ENCODE data around the gene CACNB1.
A peak's percentile ranks its signal among the peaks of the same experiment; 100 is the strongest.

CACNB1 gene

DNA sequence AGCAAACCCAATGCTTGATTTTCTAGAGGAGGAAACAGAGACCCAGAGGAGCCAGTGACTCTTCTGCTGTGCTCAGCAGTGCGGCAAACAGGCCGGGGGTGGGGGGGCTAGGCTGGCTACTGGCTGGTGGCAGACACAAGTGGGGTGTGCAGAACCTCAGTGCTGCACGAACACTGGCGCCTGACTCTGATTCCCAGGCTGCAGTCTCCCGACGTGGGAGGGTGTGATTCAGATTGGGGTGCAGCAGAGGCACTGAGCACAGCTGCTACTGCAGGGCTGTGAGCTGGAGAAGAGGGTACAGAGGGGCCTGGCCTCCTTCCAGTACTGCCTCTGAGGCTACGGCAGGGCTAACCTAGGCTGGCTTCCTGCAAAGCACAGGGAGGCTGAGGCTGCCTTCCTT is 10.7 kb upstream of the CACNB1 start:
- ATAC-seq (replicated peaks; ENCODE audit: extremely low read depth, poor library complexity, severe bottlenecking) (no peak), DNase-seq (ENCODE audit: low spot score in 2 of 2) (no peak)
- peaks cover 3% of the 10 kb centered on the region for H3K27me3 Mint-ChIP-seq
- H3K27ac Mint-ChIP-seq (ENCODE audit: low read depth): no peak overlapping the region
- peaks cover 25% of the 10 kb centered on the region for H3K4me1 Mint-ChIP-seq
- H3K9me3 Mint-ChIP-seq: no peaks in the 10 kb centered on the region
- H3K36me3 Mint-ChIP-seq (ENCODE audit: insufficient read depth): peaks cover 21% of the 10 kb centered on the region
- no peak overlapping the region for H3K4me3 Mint-ChIP-seq

DNA sequence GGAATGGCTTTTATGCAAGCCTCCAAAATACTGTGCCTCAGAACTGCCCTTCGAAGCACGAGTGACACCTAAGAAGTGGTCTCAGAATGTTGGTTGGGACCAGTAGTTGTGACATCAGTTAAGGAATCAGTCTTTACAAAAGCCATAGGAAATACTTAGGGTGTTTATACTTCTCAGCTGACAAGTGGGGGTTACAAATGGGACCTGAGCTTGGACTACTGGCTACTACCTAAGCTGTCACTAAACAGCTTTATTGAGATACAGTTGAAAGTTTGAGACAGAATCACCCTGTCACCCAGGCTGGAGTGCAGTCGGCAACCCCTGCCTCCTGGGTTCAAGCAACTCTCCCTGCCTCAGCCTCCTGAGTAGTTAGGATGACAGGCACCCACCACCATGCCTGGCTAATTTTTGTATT is 7.7 kb upstream of the CACNB1 start:
- H3K27me3 Mint-ChIP-seq: no peaks in the 10 kb centered on the region
- DNase-seq (ENCODE audit: low spot score in 2 of 2) (no peak), ATAC-seq (replicated peaks; ENCODE audit: extremely low read depth, poor library complexity, severe bottlenecking) (no peak)
- peaks cover 47% of the 10 kb centered on the region for H3K36me3 Mint-ChIP-seq (ENCODE audit: insufficient read depth)
- peaks cover 44% of the 10 kb centered on the region for H3K4me1 Mint-ChIP-seq
- no peak overlapping the region for H3K4me3 Mint-ChIP-seq
- no peaks in the 10 kb centered on the region for H3K9me3 Mint-ChIP-seq
- no peak overlapping the region for H3K27ac Mint-ChIP-seq (ENCODE audit: low read depth)

DNA sequence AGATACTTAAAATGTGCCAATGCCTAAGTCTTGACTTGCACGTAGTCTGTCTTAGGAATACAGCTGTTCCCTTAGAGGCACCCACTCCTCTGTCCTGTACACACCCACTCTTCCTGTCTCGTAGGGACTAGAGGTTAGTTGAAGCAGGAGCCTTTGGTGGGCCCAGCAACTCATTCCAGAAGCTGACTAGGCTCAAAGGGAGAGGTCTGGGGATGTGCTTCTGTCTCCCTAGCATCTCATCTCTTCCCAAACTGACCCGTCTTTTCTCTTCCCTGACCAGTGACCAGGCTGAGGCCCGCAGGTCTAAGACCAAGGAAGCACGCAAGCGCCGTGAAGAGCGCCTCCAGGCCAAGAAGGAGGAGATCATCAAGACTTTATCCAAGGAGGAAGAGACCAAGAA is 6.8 kb upstream of the CACNB1 start:
- no peak overlapping the region for H3K27ac Mint-ChIP-seq (ENCODE audit: low read depth)
- no peak for DNase-seq (ENCODE audit: low spot score in 2 of 2)
- H3K36me3 Mint-ChIP-seq (ENCODE audit: insufficient read depth): peaks cover 52% of the 10 kb centered on the region
- H3K9me3 Mint-ChIP-seq: no peaks in the 10 kb centered on the region
- no peak overlapping the region for H3K4me3 Mint-ChIP-seq
- no peak for ATAC-seq (replicated peaks; ENCODE audit: extremely low read depth, poor library complexity, severe bottlenecking)
- H3K27me3 Mint-ChIP-seq: no peaks in the 10 kb centered on the region
- H3K4me1 Mint-ChIP-seq: peaks cover 46% of the 10 kb centered on the region

DNA sequence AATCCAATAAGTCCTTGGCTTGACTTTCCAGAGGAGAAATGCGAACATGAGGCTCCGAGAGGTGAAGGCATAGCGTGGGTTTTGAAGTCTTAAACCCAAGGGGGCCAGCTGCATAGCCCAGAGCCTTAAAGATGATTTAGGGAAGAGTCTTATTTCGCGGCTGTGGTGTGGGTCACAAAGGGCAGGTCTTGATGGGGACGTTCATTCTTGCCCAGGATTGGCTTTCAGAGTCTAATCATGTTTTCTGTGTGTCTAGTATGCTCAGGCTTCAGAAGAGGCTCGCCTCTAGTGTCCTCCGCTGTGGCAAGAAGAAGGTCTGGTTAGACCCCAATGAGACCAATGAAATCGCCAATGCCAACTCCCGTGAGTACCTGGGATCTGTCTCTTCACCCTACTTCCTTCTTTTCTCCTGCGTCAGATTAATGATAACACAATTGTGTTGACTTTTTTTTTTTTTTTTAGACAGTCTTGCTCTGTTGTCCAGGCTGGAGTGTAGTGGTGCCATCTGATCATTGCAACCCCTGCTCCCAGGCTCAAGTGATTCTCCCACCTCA is 3.6 kb upstream of the CACNB1 start:
- no peak for ATAC-seq (replicated peaks; ENCODE audit: extremely low read depth, poor library complexity, severe bottlenecking)
- Mint-ChIP-seq H3K36me3 (ENCODE audit: insufficient read depth) (peaks cover 54% of the 10 kb centered on the region), H3K4me1 (peaks cover 40% of the 10 kb centered on the region)

DNA sequence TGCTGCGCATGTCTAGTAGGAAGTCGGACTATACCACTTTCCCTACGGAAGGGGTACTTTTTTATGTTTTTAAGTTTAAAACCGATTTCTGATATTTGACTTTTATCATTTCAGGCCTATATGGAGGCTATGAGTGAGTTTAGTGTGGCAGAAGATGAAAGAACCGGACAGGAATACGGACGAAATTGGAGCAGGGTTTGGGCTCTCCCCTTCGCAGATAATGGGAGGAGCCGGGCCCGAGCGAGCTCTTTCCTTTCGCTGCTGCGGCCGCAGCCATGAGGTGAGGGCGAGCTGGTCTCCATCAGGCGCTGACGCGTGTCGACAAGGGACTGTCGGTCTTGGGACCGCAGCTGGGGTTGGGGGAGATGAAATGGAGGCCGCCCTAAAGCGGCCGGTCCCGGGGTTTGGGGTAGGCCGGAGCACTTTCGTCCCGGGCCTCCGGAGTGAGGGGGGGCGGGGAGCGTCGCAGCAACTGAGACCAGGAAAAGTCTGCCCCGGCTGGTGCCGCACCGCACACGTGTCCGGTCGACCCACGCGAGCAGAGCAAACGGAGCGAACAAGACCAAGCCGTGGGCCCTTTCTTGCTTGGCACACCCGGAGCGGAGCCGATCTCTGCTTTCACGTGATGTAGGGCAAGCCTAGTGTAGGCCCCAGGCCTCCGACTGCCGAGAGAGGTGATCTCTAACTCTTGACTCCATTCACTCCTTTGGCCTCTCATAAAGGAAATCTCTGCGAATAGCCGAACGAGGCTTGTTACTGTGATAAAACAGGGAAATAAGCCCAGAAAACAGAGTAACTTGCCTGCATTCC is 2.8 kb upstream of the CACNB1 start, which contains the start of gene RPL19:
RPL19 (plus strand) TSS at position 214 of the 810 bp plus-strand sequence; CDS start at position 276, 62 bp downstream.
- Mint-ChIP-seq H3K36me3 (ENCODE audit: insufficient read depth) (peaks cover 54% of the 10 kb centered on the region), H3K27me3 (no peaks in the 10 kb centered on the region), H3K4me1 (peaks cover 47% of the 10 kb centered on the region), H3K4me3 (peak within 1 kb of the TSS; percentile 95), H3K9me3 (no peaks in the 10 kb centered on the region), H3K27ac (ENCODE audit: low read depth) (peak within 1 kb of the TSS; percentile 99)
- DNase-seq (ENCODE audit: low spot score in 2 of 2) (peak; percentile 79 to 81), ATAC-seq (replicated peaks; ENCODE audit: extremely low read depth, poor library complexity, severe bottlenecking) (peak; percentile 76)

More for the DNA sequence above, 3.6 kb upstream of the CACNB1 start:
- peak overlapping the region; percentile 95 for H3K4me3 Mint-ChIP-seq
- no peaks in the 10 kb centered on the region for H3K27me3 Mint-ChIP-seq
- H3K9me3 Mint-ChIP-seq: no peaks in the 10 kb centered on the region
- no peak for DNase-seq (ENCODE audit: low spot score in 2 of 2)
- H3K27ac Mint-ChIP-seq (ENCODE audit: low read depth): peak overlapping the region; percentile 99

DNA sequence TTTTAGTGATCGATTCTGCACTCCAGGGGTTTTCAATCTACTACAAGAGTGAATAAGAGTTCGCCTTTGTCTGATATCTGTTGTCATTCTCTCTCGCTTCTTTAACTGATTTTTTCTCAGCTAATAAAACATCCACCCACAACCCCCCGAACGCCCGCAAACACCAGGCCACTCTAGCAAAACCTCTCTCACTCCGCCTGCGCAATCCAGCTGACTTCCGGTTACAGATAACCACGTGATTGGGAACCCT is 2.3 kb upstream of the CACNB1 start:
- DNase-seq (ENCODE audit: low spot score in 2 of 2) (peak; percentile 70 to 84), ATAC-seq (replicated peaks; ENCODE audit: extremely low read depth, poor library complexity, severe bottlenecking) (peak; percentile 74)
- peak overlapping the region; percentile 95 for H3K4me3 Mint-ChIP-seq
- H3K27me3 Mint-ChIP-seq: no peaks in the 10 kb centered on the region
- peaks cover 47% of the 10 kb centered on the region for H3K4me1 Mint-ChIP-seq
- H3K36me3 Mint-ChIP-seq (ENCODE audit: insufficient read depth): peaks cover 50% of the 10 kb centered on the region
- peak overlapping the region; percentile 99 for H3K27ac Mint-ChIP-seq (ENCODE audit: low read depth)
- H3K9me3 Mint-ChIP-seq: no peaks in the 10 kb centered on the region

DNA sequence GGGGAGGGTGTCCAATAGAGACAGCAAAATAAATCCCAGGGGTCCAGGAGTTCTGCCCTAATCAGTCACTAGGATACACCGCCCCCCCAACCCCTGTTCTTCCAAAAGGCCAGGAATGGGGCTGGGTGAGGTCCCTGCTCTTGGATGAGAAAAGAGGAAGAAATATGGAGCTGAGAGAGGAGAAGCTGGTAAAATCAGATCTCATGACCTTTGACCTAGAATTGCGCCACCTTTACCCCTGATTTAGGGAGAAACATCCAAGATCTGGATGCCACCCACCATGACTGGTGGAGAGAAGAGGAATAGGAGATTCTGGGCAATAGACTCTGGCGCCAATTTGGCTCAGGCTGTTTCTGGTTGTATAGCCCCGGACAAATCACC is 707 bp upstream of the CACNB1 start:
- no peak for DNase-seq (ENCODE audit: low spot score in 2 of 2)
- H3K4me1 Mint-ChIP-seq: peaks cover 48% of the 10 kb centered on the region

DNA sequence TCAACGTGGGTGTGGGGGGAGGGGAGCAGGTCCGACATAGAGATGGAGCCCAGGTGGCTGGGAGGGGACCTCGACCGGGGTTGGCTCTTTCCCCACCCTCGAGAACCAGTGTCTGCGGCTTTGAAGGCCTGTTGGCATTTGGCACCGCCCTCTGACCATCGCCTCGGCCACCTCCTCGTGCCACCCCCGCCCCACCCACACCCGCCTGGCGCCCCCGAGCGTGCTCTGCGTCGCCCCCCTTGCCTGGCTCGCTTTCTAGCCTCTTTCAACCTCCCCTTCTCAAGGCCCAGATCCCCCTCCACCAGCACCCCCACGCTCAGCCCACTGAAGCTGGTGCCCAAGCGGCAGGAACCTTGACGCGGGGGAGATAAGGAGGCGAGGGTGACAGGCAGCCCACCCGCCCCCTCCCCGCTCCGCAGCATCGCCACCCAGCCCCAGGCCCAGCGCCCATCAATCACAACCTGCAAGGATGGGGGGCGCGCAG is 619 bp downstream of the CACNB1 start:
- peaks cover 24% of the 10 kb centered on the region for H3K36me3 Mint-ChIP-seq (ENCODE audit: insufficient read depth)
- DNase-seq (ENCODE audit: low spot score in 2 of 2): no peak
- H3K4me1 Mint-ChIP-seq: peaks cover 45% of the 10 kb centered on the region

More for the DNA sequence above, 707 bp upstream of the CACNB1 start:
- Mint-ChIP-seq H3K36me3 (ENCODE audit: insufficient read depth) (peaks cover 36% of the 10 kb centered on the region), H3K27me3 (no peaks in the 10 kb centered on the region), H3K9me3 (no peaks in the 10 kb centered on the region), H3K4me3 (peak overlapping the region; percentile 95), H3K27ac (ENCODE audit: low read depth) (no peak overlapping the region)
- ATAC-seq (replicated peaks; ENCODE audit: extremely low read depth, poor library complexity, severe bottlenecking): no peak

DNA sequence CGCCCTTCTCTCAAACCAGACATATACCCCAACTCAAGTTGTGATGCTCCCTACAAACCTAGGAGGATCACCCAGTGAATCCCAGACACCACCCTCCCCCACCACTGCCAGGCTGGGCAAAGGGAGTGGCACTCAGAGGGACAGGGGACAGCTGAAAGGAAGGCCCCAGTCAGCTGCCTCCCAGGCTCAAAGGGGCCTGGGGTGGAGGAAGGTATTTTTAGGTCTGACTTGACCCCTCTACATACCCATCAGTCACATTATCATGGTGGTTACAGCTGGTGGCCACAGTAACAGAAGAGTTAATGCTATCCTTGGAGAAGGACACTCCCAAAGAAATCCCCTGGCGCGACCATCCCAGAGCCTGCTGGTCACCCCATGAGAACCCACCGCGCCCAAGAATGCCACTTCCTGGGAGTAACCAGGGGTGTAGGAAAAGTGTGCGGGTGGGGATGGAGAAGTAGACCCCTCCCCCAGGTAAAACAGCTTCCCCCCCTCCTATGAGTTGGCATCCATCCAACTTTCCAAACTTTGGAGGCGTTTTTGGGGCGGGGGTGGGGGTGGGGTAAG is 1.1 kb downstream of the CACNB1 start:
- Mint-ChIP-seq H3K27ac (ENCODE audit: low read depth) (peak overlapping the region; percentile 81), H3K27me3 (no peaks in the 10 kb centered on the region), H3K4me3 (peak overlapping the region; percentile 95), H3K4me1 (peaks cover 40% of the 10 kb centered on the region), H3K9me3 (no peaks in the 10 kb centered on the region), H3K36me3 (ENCODE audit: insufficient read depth) (peaks cover 19% of the 10 kb centered on the region)
- DNase-seq (ENCODE audit: low spot score in 2 of 2) (no peak), ATAC-seq (replicated peaks; ENCODE audit: extremely low read depth, poor library complexity, severe bottlenecking) (no peak)

More for the DNA sequence above, 619 bp downstream of the CACNB1 start:
- Mint-ChIP-seq H3K4me3 (peak overlapping the region; percentile 95), H3K27ac (ENCODE audit: low read depth) (no peak overlapping the region), H3K27me3 (no peaks in the 10 kb centered on the region), H3K9me3 (no peaks in the 10 kb centered on the region)
- ATAC-seq (replicated peaks; ENCODE audit: extremely low read depth, poor library complexity, severe bottlenecking): no peak

DNA sequence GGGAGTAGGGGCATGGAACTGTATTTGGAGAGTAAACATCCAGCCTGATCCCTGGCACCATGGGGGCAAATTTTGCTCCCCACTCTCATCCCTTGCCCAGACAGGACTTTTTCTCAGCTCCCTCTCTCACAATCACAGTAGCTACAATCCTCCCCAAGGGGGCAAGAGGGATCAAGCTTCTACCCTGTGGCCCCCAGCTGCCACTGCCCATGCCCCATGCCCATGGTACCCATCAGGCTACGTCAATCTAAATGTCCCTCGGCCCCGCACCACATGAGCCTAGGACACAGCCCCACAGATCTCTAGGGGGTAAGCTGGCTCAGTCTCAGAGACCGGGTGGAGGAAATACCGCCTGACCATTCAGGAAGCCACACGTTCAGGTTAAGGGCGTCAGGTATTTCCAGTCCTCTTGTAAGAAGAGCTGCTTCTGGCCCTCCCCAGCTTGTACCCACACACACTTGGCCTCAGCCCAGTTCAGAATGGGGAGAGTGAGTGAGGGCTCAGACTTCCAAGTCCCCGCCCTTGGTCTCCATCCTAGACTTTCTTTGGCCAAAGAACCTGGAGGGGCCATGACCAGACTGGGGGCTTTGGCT is 1.8 kb downstream of the CACNB1 start:
- Mint-ChIP-seq H3K4me3 (peak overlapping the region; percentile 95), H3K9me3 (no peaks in the 10 kb centered on the region), H3K27ac (ENCODE audit: low read depth) (peak overlapping the region; percentile 81), H3K36me3 (ENCODE audit: insufficient read depth) (peaks cover 13% of the 10 kb centered on the region), H3K4me1 (peaks cover 34% of the 10 kb centered on the region), H3K27me3 (no peaks in the 10 kb centered on the region)
- ATAC-seq (replicated peaks; ENCODE audit: extremely low read depth, poor library complexity, severe bottlenecking) (no peak), DNase-seq (ENCODE audit: low spot score in 2 of 2) (no peak)

DNA sequence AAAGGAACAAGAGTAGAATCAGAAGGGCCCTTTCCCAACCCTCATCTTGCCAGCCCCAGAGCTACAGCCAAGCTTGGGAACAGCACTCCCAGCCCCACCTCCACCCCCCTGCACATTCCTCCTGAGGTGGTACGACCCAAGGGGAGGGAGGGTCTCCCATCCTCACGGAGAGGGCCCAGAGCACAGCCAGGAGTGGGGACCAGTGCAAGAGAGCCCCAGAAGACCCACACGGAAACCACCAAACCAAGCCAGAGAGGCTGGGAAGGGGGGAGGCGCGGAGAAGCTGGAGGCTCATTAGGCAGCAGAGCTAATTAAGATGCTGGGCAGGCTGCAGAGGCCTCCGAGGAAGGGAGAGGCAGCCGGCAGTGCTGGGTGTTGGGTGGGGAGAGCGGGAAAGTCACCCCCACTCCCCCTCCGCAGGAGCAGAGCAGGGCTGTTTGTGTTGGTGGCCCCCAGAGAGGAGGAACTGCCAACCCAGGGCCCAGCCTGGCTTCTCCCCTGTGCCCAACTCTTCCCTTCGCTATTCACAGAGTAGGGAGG is 2.4 kb downstream of the CACNB1 start:
- DNase-seq (ENCODE audit: low spot score in 2 of 2) (no peak), ATAC-seq (replicated peaks; ENCODE audit: extremely low read depth, poor library complexity, severe bottlenecking) (no peak)
- peaks cover 30% of the 10 kb centered on the region for H3K4me1 Mint-ChIP-seq
- peak overlapping the region; percentile 81 for H3K27ac Mint-ChIP-seq (ENCODE audit: low read depth)
- H3K27me3 Mint-ChIP-seq: no peaks in the 10 kb centered on the region
- H3K4me3 Mint-ChIP-seq: peak overlapping the region; percentile 95
- H3K36me3 Mint-ChIP-seq (ENCODE audit: insufficient read depth): peaks cover 11% of the 10 kb centered on the region
- H3K9me3 Mint-ChIP-seq: no peaks in the 10 kb centered on the region

DNA sequence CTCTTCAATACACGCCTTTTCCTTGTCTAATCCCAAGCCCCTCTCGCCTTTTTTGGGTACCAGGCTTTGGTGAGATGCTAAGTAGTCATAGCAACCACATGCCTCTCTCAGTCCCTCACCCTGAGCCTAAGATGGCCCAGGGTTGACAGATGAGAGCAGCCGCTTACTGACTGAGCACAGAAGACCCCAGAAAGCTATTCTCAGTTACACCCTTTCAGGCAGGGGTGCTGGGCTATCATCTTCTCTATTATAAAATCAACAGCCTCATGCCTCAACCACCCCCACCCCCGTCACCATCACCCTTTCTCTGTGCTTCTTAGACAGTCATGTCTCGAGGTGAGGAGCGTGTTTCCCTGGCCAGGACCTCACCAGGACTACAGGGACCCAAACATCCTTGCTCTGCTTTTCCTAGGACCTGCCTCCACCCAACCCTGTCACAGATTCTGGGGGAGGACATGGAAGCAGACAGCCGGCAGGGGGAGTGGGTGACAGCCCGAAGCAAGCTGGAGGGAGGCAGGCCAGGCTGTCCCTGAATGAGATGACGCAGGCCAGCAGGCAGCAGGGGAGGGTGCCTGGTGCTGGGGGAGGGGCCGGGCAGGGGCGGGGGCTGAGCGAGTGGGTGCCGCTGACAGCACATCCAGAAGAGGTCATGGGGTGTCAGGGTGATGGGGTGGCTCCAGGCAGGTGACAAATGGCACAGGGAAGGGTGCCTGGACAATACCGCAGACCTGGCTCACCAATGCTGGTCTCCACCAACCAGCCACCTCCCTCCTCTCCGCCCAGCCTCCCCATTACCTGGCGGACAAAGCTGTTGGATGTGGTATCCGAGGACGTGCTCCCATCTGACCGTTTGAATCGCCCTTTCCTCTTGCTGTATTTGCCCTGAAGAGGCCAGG is 3.1 kb downstream of the CACNB1 start:
- no peak for ATAC-seq (replicated peaks; ENCODE audit: extremely low read depth, poor library complexity, severe bottlenecking)
- Mint-ChIP-seq H3K27me3 (no peaks in the 10 kb centered on the region), H3K27ac (ENCODE audit: low read depth) (no peak overlapping the region), H3K36me3 (ENCODE audit: insufficient read depth) (peaks cover 7% of the 10 kb centered on the region), H3K4me3 (no peak overlapping the region), H3K4me1 (peaks cover 23% of the 10 kb centered on the region), H3K9me3 (no peaks in the 10 kb centered on the region)
- DNase-seq (ENCODE audit: low spot score in 2 of 2): no peak
